GM21737 (cell line): ENCODE data around the gene CBR1.
A peak's percentile ranks its signal among the peaks of the same experiment; 100 is the strongest.
"Not testable (repeated sequence)": the region's sequence is repeated elsewhere in the genome, so short reads cannot be mapped to it uniquely, and the experiment has no call there.

Source experiments
- ATAC-seq: cut with Tn5 transposase; IDR thresholded peaks from one replicate; pipeline ENCODE4 v1.9.1; 2021; ENCODE audit warnings: mild to moderate bottlenecking, moderate library complexity; ENCODE audit not compliant: unreplicated experiment

CBR1 gene

GRCh38 chr21:36047139-36047538 lies 22.7 kb upstream of the CBR1 start:
- ATAC-seq, result no peak

DNA sequence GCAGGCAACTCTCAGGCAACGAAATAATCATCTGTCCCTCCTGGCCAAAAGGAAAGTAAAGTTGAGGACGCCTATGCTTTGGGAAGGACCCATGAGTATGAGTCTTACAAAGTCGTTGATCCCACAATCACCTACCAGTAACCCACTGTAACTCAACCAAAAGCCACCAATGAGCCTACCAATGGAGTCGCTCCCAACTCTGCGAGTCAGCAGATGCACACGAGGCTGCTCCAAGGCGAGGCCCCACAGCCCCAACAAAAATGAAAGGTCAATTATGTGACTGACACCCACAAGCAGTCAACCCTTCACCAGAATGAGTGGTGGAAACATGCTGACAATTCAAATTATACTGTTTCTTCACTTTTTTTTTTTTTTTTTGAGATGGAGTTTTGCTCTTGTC lies 21.5 kb upstream of the CBR1 start:
- ATAC-seq, result no peak

DNA sequence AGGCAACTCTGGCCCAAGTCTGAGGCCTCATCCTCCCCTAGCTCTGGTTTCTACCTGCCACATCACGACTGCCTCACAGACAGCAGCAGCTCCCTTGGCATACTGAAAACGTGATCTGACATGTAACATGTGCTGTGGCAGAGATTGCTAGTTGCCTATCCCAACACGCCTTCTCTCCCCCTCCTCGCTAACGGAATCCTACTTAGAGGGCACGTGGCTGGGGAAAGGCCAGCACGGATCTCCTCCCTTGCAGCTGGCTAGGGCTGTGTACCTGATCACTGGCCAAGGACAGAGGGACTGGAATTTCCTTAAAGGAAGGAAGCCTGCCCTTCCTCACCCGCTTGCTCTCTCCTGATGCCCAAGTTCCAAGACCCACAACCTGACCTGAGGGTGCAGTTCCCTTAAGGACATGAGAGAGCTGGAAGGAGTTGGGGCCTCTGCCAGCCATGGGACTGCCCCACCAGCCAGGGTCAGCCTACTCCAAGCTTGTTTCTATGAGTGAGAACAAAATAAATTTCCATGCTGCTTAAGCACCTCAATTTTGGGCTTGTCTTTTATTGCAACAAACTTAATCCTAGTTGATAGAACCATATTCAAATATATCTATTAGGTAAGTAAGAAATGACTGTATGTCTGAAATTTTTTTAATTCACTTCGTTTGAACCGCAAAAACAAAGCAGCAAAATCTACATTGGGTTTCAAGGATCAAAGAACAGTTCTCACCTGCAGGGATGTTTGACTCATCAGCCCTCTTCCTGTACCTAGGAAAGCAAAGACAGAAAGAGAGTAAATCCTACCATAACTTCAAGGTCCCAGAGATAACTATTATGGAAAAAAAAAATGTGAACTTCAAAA lies 16.7 kb upstream of the CBR1 start:
- no peak for ATAC-seq

DNA sequence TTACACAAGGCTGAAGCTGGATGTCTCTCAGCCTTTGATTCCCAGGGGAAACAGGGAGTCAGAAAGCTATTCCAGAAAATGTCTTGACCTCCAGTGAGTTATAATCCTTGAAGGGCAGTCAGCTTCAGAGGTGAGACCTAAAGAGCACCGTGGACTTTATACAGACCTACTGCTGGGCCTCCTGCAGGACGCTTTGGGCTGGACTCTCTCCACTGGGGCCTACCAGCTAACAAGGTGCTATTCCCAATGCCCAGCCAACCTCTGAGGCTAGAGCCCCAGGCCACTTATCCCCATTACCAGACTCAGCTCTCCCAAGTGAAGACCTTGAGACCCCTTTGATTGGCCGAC lies 16.1 kb upstream of the CBR1 start:
- ATAC-seq, result no peak

- ATAC-seq, result no peak
Observed at GRCh38 chr21:36055551-36055950, 14.3 kb upstream of the CBR1 start.

DNA sequence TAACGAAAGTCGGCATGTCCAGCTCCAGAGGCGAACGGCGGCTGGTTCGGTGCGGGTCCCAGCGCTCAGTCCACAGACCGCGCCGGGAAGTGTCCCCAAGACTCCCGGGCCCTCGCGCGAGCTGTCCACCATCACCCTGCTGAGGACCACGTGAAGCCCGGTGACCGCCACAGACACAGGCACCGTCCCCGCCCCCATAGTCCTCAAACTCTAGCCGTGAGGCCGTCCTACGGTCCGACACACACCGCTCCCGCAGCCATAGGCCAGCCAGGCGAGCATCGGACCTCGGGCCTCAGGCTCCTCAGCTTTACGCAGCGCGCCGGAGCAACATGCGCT lies 10.0 kb upstream of the CBR1 start:
- peak; percentile 30 for ATAC-seq

- ATAC-seq, result peak; percentile 87
Observed at GRCh38 chr21:36060159-36060921, 9.5 kb upstream of the CBR1 start, which contains the start of gene SETD4. Gene SETD4 (minus strand): TSS chr21:36060526. CDS start chr21:36058888, 1,638 bp downstream.

GRCh38 chr21:36061445-36061844 lies 8.4 kb upstream of the CBR1 start:
- ATAC-seq, result no peak

DNA sequence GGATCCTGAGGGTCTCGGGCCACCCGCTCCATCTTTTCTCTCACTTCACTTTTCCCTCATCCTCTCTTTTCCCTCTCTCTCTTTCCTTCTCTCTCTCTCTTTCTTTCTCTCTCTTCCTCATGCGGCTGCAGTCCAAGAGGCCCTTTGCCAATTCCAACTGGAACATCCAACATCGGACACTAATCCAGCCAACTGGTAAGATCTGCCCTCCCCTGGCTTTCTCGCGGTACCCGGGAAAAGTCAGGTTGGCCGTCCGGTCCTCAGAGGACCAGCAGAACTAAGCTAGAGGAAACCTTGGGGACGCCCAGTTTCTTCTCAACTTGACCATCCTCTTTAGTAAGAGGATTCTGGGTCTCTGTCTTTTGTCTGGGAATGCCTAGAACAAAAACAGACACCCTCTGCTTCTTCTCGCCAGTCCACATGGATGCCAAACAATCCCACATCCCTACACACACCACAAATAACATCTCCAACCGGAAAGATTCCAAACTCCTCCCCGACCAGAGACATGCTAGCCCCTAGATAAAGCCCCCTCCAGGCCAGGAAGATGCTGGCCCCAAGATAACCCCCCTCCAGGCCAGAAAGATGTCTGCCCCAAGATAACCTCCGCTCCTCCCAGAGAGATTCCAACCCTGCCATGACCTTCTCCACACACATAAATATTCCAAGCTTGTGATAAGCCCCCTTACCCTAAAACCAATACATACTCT lies 6.3 kb upstream of the CBR1 start:
- no peak for ATAC-seq

- ATAC-seq, result no peak
Observed at GRCh38 chr21:36064085-36064460, 5.8 kb upstream of the CBR1 start.

DNA sequence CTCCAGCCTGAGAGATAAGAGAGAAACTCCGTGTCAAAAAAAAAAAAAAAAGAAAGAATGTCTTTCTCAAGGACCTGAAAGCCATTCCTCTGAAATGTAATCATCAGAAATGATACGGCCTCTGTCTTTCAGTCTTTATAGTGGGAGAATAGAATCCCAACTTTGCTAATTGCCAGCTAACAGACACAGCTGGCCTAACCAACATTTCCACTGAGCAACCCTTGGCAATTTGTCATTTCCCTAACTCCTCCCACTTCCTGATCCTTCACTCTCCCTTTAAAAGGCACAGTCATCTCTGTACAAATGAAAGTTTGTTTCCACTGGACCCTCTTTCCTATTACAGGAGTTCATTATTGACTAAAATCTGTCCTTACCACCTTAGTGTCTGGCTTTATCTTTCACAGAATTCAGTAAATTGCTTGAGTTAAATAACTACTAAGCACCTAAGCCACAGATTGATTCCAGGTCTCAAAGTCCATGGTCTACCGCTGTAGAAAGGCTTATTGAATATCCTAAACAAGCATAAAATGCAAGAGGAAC lies 4.3 kb upstream of the CBR1 start:
- ATAC-seq, result no peak

- no peak for ATAC-seq
Observed at GRCh38 chr21:36068748-36069398, 951 bp upstream of the CBR1 start.

DNA sequence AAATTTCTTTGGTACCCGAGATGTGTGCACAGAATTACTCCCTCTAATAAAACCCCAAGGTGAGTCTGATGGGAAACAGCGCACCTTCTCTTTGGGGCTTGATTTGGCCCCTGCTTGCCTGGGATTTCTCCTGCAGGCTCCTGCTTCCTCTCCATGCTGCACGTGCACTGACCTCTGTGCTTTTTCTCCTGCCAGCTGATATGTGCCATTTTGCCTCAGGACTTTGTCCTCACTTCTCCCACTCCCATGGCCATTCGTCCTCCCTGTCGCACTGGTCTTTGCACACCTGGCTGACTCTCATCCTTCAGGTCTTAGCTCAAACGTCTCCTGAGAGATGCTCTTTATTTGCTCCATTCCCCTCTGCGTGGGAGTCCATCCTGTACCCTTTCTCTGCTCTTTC lies 1.2 kb downstream of the CBR1 start:
- ATAC-seq, result no peak

GRCh38 chr21:36072453-36073162 lies 2.8 kb downstream of the CBR1 start:
- no peak for ATAC-seq

- ATAC-seq, result no peak
Observed at GRCh38 chr21:36073181-36073580, 3.4 kb downstream of the CBR1 start.

DNA sequence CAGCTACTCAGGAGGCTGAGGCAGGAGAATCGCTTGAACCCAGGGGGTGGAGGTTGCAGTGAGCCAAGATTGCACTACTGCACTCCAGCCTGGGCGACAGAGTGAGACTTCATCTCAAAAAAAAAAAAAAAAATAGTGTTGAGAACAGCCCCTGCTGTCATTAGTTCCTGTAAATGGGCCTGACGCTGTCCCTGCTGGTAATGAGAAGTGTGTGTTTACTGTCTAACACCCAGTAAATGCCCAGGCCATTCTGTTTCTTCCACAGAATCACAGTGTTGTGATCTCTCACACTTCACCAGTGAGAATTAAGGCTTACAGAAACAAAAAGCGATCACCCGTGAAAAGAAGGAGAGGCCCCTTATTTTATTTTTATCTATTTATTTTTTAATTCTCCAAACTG lies 4.1 kb downstream of the CBR1 start:
- not testable (repeated sequence) for ATAC-seq

DNA sequence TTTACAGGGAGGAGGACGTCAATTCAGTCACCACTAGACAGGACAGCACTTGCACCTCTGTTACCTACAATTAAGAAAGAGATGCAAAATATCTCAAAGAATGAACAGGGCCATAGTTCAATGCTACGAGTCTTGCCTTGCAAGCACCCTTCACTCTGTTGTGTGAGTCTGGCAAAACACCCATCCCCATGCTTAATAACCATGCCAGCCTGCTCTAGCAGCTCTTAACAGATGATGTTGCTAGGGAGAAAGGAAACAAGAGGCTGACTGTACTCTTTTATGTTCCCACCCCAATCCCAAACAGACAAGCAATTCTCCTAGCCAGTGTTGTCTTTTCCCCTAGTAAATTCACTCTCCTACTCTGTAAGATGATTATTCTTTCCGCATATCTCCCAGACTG lies 5.3 kb downstream of the CBR1 start:
- ATAC-seq, result no peak

- ATAC-seq, result no peak
Observed at GRCh38 chr21:36075953-36076352, 6.1 kb downstream of the CBR1 start.

GRCh38 chr21:36076878-36077655 lies 7.2 kb downstream of the CBR1 start:
- no peak for ATAC-seq

GRCh38 chr21:36077758-36078157 lies 7.9 kb downstream of the CBR1 start:
- no peak for ATAC-seq
